HCT116 (cell line): Measurements from ENCODE around the gene TPI1.

Experiments
- CTCF ChIP-seq, 3 experiments: fragments of 200-600 bp in 1 of 3; sonication (generic) in 1 of 3; IDR thresholded peaks in 2 of 3; conservative IDR thresholded peaks in 1 of 3; 2 replicates each; pipeline ENCODE4 v1.5.1; 2012 to 2017; ENCODE audit warnings: low read depth in 2 of 3, low read length in 2 of 3, antibody characterized with exemption in 1 of 3, borderline replicate concordance in 1 of 3, control low read depth in 1 of 3, mild to moderate bottlenecking in 1 of 3, mixed read lengths in 1 of 3, mixed run types in 1 of 3, moderate library complexity in 1 of 3; ENCODE audit not compliant: insufficient read depth in 1 of 3
- EZH2 ChIP-seq: fragments of 200-600 bp; sonication (generic); IDR thresholded peaks from 2 replicates; pipeline ENCODE4 v1.6.1; 2017; ENCODE audit warnings: antibody characterized with exemption, mixed run types
- POLR2A ChIP-seq: IDR thresholded peaks from 2 replicates; pipeline ENCODE4 v1.7.0; 2011; ENCODE audit warnings: borderline replicate concordance; ENCODE audit not compliant: insufficient read depth, insufficient read length; ENCODE audit errors: extremely low read depth
- RAD21 ChIP-seq: IDR thresholded peaks from 2 replicates; pipeline ENCODE4 v1.6.1; 2012; ENCODE audit warnings: low read depth, mild to moderate bottlenecking
- REST ChIP-seq: IDR thresholded peaks from 2 replicates; pipeline ENCODE4 v1.6.1; 2012; ENCODE audit warnings: low read depth

GRCh38 chr12:6858799-6859198 is 8.5 kb upstream of the TPI1 start:
- no peak for TF ChIP-seq POLR2A
- no peak for TF ChIP-seq CTCF (IDR thresholded peaks at IDR 0.05 in 2 of 3, conservative IDR thresholded peaks at IDR 0.05 in 1 of 3; ENCODE audit: borderline replicate concordance in 1 of 3, insufficient read depth in 1 of 3, low read depth in 2 of 3, low read length in 2 of 3)
- no peak for TF ChIP-seq RAD21
- no peak for TF ChIP-seq REST
- TF ChIP-seq EZH2 = no peak
